Activated T-cell treated with anti-CD3 and anti-CD28 coated beads for 1 hour (primary cell): ENCODE results near the gene TSSC4.

Source experiments
- DNase-seq: peaks from one replicate; pipeline ENCODE4 v3.0.0-alpha.2; 2020; ENCODE audit warnings: low read depth

Gene TSSC4

GRCh38 chr11:2400762-2401435, 349 bp downstream of the TSSC4 start:
- no peak for DNase-seq

DNA sequence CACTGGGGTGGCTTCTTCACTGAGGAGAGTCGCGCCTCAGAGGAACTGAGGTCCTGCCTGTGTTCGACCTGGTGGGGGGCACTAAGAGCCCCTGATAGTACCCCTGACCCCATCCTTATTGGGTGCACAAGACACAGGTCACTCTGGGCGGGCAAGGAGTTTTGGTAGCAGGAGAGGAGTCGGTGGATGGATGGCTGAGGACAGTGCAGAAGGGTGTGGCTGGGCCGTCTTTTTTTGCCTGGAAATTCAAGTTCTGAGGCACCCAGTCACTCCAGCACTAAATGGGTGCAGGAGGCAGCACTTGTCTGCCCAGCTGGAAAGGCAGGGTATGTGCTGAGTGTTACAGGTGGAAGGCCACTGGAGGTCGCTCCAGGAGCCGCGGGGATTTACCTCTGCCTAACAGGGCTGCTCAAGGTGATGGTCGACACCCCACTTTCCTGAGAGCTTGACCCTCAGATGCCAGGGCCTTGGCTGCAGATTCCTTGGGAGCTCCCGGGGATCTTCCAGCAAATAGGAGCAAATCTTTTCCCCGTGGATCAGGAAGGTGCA, 960 bp downstream of the TSSC4 start:
- DNase-seq, result no peak

GRCh38 chr11:2402106-2402505, 1.6 kb downstream of the TSSC4 start:
- DNase-seq, result no peak

- no peak for DNase-seq
Measured at GRCh38 chr11:2402890-2403645, 2.5 kb downstream of the TSSC4 start.

DNA sequence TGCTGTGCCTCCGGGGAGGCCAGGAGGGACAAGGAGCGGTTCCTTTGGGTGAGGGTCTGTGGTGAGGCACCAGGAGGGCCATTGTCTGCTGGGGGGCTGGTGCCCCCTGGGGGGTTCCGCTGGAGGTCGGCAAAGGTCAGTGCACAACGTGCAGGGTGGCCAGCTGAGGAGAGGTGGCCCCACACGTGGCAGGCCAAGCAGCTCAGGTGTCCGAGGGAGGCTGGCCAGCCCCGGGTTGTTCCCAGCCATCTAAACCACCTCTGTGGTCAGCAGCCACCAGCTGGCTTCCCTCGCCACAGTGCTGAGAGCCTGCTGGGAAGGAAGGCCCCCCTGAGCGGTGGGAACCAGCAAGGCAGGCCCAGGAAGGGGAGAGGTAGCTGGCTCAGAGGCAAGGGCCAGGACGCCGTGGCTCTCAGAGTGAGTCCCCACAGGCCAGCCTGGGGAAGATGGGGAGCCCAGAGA, 4.2 kb downstream of the TSSC4 start:
- no peak for DNase-seq

- DNase-seq, result no peak
Measured at GRCh38 chr11:2406451-2406850, 5.9 kb downstream of the TSSC4 start.

DNA sequence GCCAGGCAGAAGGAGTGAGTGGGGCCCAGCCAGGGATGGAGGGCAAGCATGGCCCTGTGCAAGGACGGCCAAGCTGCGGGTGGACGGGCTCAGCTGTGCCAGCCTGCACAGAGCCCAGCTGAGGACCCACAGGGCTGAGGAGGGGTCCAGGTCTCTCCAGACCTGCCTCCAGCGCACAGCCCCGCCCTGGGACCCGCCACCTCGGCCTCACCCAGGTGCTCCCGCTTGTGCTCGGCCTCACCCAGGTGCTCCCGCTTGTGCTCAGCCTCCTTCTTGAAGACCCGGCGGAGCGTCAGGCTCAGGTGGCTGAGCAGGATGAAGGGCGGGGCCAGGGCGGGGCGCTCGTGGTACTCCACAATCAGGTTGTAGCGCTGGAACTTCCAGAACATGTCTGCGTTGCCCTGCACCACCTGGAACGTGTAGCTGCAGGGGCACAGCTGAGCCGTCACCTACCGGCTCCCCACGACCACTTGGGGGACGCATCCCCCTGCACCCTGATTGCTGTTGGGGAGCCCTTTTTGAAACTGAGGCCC, 6.4 kb downstream of the TSSC4 start:
- no peak for DNase-seq

GRCh38 chr11:2408671-2409070, 8.1 kb downstream of the TSSC4 start:
- DNase-seq, result no peak

DNA sequence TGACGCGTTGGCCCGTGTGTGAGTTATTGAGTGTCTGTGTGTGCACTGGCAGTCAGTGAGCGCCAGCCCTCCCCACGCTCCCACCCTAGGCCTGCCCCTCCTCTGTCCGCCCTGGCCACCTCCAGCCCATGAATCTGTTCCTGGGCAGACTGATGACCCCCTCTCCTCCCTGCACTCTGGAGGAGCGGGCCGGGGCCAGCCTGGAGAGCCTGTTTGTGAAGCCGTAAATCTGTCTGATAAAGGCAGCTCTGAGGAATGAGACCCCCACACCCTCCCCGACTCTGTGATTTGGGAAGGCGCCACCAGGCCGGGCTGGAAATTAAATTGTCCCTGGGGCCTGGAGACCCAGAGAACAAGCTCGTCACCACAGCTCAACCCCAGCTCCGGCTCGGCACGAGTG, 8.6 kb downstream of the TSSC4 start:
- DNase-seq, result no peak

- DNase-seq, result no peak
Measured at GRCh38 chr11:2409611-2410468, 9.3 kb downstream of the TSSC4 start.

DNA sequence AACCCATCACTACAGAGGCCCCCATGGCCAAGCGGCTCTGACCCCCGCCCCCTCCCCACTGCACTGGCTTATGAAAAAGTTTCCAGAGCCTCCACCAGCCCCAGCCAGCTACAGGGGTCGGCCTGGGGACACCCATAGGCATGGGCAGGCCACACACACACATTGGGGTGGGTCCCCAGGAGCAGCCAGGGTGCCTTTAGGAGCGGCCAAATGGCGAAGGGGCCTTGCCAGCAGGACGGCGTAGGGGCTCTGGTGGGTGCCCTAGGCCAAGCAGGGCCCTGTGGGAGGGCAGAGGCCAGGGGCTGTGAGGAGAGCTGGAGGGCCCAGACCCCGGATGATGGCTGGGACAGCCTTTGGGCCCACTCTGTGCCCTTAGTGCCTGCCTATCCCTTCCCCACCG, 10.1 kb downstream of the TSSC4 start:
- DNase-seq, result no peak

- no peak for DNase-seq
Measured at GRCh38 chr11:2411446-2412305, 11.1 kb downstream of the TSSC4 start.

DNA sequence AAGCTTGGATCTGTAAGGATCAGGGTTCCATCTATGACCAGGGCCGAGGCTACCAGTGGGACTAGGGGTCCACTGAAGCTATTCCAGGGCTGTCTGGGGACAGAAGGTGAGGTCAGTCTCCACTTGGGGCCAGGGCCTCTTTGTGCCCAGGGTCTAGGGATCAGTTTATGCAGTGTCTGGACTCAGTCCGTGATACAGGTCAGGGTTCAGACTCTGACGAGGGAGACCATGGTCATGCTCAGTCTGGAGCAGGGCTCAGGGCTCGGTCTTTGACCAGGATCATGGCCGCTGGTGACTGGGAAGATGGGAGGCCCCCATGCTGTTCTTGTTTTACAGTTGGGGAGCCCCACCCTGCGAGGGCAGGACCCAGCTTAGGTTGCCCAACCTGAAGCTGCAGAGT, 11.8 kb downstream of the TSSC4 start:
- no peak for DNase-seq

DNA sequence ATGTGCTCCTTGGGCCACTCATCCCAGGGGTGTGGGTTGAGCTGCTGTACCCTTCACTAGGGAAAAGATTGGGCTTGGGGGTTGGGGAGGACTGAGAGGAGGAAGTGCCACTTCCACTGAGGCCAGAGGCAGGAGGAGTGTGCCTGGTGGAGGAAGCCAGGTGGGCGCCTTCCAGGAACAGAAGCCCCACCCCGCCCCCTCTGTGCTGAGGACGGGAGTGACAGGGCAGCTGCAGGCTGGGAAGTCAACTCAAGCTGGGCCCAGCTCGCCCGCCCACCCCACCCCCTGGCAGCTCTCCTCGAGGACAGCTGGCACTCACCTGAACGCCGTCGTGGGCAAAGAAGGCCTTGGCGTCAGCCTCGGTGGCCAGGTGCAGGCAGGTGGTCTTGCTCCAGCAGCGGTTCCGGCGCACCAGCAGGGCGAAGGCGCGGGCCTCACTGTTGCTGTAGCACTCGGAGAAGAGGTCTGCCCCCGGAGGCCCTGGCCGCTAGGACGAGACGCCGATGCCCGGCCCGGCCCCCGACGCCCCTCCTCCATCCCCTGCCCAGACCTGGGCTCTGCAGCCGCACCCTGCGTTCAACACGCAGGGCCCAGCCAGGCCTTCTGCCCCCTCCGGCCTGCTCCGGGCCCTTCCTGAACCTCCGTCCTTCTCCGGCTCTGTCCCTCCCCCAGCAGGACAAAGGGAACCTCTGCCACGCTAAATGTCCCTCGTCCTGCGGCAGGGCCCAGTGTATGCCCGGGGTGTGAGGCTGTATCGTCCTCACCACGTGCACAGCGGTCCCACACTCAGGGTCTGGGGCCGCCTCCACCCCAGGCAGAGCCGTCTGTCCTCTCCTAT, 13.4 kb downstream of the TSSC4 start:
- DNase-seq, result no peak

DNA sequence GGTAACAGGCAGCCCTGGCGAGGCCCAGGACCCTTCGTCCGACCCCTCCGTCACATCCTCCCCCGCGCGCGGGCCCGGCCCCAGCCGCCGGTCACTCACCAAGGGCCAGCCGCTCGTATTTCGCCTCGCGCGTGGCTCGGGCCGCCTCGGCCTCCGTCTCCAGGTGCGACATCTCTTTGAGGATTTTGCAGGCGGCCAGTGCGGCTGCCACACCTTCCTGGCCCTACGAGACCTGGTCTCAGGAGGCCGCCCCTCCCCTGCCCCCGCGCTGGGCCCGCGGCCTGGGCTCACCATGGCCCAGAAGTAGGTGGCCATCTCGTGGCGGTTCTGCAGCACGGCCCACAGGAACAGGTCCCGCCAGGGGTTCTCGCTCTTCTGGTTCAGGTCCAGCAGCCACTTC, 14.1 kb downstream of the TSSC4 start:
- DNase-seq, result no peak

DNA sequence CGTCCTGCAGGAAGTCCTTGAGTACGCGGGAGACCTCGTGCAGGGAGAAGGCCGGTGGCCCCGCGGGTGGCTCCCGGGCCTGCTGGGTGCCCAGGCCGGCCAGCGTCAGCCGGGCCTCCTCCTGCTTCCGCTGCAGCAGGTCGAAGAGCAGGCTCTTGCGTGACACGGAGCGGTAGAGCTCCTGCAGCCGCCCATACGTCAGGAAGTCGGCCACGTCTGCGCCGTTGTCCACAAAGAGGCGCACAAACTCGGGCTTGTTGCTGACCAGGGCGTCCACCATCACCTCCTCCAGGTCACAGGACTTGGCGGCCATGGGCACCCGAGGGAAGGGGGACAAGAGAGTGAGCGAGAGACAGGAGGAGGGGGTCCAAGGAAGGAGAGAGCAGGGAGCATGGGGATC, 14.6 kb downstream of the TSSC4 start:
- DNase-seq, result no peak

GRCh38 chr11:2415601-2416380, 15.2 kb downstream of the TSSC4 start:
- no peak for DNase-seq

DNA sequence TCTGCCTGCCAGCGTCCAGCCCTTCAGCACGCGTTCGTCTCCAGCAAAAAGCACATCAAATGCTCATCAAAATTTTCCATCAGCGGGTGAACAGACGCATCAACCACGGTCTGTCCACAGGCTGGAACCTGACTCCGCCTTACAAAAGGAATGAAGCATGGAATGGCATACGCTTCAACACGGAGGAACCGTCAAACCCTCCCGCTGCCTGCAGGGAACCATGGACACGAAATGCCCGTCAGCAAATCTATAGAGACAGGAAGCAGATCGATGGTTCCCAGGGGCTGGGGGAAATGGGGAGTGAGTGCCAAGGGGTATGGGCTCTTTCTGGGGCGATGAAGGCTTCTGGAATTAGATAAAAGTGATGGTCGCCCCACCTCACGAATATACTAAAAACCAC, 16.2 kb downstream of the TSSC4 start:
- DNase-seq, result no peak

- DNase-seq, result no peak
Measured at GRCh38 chr11:2417856-2418692, 17.5 kb downstream of the TSSC4 start.
